CD4-positive, alpha-beta T cell treated with Interleukin-6 at 100 ng/mL for 8 hours (primary cell): ENCODE measurements around the gene HS3ST3A1.
"Not testable (repeated sequence)": the region's sequence is repeated elsewhere in the genome, so short reads cannot be mapped to it uniquely, and the experiment has no call there.

ENCODE experiments used
- DNase-seq: peaks from one replicate; pipeline ENCODE4 v3.0.0-alpha.2; 2020; ENCODE audit warnings: mixed read lengths, low spot score

HS3ST3A1 gene

DNA sequence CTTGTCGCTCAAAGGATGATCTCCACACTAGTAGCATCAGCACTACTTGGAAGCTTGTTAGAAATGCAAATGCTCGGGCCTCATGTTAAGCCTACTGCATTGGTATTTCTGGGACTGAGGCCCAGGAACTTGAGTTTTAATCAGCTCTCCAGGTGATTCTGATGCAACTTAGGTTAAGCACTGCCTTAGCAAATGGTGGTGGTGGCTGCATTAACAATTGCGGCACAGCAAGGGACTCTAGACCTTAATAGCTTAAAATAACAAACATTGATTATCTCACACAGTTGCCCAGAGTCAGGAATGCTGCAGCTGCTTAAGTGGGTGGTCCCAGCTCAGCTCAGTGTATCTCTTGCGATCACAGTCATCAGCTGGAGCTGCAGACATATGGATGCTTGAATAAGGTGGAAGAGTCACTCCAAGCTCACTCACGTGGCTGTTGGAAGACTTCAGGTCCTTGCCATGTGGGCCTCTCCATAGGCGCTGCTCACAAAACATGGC lies 25.8 kb downstream of the HS3ST3A1 start:
- DNase-seq, result no peak

DNA sequence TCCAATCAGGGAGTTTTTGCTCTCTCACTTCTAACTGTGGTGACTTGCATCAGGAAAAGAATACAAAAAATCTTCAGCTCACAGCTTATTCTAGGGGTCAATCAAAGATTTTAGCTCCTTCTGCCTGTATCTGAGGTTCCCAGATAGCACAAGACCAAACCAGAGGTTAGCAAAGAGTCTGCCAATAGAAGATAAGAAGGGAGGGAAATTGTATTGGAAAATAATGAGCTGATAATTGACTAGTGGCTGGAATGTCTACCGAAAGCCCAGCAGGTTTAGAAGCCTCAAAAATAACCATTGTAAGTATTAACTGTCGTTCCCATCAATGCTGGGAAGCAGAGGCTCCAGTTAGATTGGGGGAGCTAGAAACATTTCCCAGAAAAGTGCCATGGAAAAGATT lies 26.3 kb downstream of the HS3ST3A1 start:
- no peak for DNase-seq

DNA sequence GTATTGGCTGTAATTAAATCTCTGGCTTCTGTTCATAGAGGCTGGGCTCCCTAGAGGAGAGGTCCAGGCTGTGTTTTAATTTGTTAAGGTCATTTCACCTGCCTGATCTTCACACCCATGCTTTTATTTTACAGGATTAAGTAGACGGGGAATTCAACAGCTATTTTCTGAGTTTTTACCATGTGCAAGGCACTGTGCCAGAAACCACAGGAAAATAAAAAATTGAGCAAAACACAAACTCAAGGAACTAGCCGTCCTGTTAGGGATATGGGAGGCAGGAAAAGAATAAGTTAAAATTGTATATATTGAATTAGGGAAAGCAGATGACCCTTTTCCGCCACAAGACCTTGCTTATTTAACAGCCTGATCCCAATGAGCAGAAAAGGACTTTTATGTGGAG lies 29.1 kb downstream of the HS3ST3A1 start:
- DNase-seq, result no peak

DNA sequence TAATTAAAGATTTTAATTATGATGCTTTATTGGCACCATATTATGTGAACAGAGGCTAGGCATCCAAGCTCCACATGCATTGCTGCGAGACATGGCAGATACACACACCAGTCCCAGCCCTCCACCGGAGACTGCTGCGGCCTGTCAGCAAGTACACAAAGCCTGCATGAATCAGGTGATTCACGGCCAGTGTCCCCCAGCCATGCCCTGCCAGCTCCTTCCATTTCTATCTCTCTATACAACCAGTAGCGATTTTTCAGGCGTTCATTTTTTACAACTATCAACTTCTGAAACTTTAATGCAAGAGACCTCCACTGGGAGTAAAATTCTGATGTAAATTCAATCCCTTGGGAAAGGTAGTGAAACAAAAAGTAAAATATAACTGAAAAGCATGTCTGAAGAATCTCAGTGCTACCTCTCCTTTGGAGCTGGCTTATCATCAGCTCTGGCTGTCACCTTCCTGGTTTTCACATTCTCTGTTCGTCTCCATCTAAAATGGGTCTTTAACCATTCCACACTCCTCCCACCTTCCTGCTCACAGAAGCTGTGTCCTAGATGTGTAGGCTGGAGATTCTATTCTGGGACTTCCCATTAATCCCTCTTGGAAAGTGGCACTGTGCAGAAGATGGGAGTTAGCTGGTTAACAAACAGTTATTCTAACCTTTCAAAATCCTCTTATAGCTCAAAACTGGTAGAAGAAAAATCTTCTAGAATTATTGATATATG lies 32.2 kb downstream of the HS3ST3A1 start:
- no peak for DNase-seq

DNA sequence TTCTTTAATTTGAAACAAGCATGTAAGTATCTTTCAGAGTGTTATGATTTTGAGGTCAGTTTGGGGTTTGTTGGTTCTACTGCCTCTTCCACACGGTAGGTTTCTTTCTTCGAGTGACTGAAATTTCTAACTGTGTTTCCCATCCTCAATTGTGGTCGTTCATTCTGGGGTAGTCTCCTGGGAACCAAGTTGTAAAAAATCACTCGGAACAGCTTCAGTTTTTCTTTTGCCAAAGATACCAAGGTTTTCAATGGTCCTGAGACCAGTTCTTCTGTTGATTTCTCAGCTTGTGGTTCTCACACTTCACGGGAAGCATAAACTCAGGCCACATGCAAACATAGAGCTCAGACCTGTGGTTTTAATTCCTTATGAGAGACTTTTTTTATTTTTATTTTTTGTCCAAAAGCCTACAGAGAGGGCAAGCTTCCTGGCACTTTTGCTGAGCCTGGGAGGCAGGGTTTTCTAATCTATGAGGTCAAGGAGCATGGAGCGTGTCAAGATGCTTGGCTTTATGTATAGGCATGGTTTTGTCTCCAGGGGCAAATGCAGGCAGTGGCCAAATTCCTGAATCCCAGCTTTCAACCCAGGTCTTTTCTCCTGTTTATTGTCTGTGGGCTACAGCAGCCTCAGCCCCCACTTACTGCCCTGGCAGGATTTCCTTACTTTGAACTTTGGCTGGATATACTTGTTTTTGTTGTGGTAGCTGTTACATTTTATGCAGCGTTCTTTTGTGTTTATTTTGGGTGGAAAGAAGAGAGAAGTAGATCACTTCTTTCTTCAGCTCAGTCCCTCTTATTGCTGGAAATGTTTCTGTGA lies 32.9 kb downstream of the HS3ST3A1 start:
- no peak for DNase-seq

DNA sequence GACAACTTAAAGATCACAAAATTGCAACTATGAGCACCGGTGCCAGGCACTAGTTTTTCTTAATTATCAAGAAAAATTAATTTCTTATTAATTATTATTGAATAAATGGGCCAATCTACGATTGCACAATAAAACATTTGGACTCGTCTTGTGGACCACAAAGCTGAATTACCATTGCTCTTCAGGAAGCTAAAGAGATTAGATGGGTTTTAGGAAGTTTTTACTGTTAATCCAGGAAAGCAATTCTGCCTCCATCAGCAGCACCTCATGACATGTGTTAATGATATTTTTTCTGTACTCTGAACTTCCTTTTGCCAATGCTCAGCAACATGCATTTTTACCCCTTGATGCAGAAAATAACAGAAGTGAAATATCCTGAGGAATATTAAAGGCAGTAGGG lies 37.9 kb downstream of the HS3ST3A1 start:
- no peak for DNase-seq

DNA sequence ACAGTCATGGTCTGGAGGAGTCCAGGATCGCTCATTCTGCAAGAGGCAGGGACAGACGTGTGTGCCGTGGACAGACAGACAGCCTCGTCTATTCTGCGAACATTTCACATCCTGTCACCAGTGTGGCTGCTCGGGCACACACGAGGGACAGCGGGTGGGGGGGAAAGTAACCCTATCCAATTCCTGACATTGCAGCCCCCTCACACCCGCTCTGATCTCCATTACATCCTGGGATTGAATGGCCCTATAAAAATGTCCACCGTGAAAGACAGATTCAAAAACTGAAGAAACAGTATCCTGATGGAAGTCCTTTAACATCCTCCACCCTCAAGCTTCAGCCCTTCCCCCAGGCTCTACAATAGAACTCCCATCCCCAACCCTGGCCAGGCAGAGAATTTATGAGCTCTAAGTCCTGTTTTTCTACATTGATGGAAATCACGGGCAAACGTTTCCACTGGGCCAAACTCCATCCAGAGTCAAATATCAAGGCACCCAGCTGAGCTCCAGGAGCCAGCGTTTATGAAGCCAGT lies 39.4 kb downstream of the HS3ST3A1 start:
- no peak for DNase-seq

DNA sequence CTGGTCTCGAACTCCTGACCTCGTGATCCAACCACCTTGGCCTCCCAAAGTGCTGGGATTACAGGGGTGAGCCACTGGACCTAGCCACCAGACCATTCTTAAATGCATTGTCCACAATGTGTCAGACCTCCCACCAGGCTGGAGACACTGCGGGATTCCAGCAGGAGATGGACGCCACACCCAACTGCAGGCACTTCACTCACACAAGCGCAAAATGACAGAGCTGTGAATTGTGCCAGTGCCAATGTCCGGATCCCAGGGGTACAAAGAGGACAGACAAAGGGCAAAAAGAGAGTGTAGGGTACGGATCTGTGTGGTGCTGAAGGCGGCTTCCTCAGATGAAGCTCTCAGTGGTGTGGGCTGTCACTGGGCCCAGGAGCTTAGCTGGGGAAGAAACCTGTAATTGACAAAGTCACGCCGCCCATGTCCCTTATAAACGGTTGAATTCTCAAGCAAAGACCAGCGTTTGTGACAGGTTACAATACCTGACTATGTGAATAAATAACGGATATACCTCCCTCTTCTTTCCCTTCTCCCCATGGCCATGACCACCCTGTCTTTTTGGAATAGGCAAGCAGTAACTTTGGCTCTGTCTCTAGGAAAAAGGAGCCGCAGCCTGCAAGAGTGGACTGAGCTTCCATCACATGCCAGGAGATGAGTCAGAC lies 40.0 kb downstream of the HS3ST3A1 start:
- DNase-seq, result no peak

DNA sequence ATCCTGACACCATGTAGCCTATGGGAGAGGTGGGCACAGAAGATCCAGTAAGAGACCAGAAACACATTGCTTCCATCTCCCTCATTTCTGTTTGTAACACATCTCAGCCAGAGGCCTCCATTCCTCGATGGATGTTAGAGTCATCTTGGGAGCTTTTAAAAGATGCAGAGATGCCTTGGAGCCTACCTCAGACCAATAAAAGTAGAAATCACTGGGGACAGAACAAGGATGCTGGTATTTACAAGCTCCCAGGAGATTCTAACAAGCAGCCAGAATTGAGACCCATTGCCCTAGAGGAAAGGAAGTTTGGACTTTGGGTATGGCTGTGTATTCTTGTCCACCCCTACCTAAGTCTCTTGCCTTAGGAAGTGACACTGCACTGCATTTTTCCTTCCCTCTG lies 40.8 kb downstream of the HS3ST3A1 start:
- DNase-seq, result no peak

DNA sequence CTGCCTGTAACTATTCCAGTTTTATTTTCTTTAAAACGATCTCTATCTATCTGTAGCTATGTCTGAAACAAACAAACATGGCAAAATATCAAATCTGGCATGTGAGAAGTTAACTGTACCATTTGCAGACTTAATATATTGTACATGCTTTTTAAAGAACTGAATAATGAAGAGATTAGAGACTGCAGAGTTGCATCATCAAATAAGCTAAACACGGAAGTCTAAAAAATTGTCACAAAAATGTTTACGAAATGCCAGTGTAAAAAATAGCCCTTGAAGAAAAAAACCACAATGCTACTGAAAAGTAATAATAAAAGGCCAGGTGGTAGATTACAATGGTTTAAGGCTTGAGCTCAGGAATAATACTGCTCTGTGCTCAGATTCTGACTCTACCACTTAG lies 43.1 kb downstream of the HS3ST3A1 start:
- DNase-seq, result no peak

DNA sequence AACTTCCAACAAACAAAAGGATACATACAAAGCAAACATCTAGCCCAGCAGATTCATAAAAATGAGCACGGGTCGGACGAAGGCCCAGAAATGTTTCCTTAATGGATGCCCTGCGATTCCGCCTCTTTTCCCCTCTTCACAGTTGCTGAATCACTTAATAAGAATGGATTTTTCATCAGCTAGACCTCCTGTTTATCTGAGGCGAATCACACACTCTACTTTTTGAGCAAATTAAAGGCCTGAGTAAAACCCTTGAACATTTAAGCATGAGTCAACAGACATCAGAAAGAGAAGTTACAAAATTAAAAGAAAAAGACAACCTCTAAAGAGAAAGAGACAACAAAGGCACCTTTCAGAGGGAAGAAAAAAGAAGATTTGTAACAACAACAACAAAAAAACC lies 44.7 kb downstream of the HS3ST3A1 start:
- DNase-seq, result no peak

DNA sequence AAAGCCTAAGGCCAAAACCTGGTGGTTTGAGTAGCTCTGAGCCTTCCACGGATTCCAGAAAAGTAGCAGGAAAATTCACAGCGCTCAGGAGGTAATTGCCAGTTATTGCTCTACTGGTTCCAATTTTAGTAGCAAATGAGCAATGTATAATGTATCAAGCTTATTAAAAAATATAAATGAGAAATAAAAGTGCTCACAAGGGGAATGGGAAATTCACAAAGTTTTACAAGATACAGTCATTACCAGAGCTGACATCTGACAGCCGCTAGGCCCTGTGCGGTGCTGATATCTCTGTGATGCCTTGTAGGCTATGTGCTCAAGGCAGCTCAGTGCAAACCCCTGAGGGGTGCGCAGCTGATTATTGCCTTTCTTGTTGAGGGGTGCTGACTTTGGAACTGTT lies 47.5 kb downstream of the HS3ST3A1 start:
- DNase-seq, result no peak

DNA sequence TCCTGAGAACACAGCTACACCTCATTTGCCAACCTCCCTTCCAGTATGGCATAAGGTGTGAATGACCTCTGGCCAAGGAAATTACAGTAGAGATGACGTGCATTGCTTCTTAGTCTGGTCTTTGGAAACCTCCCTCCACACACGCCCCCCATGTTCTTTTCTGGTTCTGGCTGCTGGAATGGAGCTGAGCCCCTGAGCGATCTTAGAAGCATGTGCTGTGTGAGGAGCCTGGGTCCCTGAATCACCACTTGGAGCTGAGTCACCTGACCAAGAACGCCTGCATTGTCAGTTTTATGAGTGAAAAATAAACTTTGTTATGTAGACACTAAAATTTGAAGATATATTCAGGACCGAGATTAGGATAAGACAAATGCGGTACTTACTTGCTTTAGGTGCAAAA lies 51.4 kb downstream of the HS3ST3A1 start:
- no peak for DNase-seq

DNA sequence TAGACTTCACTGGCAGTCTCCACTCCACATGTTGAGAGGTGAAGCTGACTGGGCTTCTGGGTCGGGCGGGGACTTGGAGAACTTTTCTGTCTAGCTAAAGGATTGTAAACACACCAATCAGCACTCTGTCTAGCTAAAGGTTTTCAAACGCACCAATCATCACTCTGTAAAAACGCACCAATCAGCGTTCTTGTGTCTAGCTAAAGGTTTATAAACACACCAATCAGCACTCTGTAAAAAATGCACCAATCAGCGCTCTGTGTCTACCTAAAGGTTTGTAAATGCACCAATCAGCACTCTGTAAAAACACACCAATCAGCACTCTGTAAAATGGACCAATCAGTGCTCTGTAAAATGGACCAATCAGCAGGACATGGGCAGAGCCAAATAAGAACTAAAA lies 53.2 kb downstream of the HS3ST3A1 start:
- DNase-seq, result not testable (repeated sequence)

DNA sequence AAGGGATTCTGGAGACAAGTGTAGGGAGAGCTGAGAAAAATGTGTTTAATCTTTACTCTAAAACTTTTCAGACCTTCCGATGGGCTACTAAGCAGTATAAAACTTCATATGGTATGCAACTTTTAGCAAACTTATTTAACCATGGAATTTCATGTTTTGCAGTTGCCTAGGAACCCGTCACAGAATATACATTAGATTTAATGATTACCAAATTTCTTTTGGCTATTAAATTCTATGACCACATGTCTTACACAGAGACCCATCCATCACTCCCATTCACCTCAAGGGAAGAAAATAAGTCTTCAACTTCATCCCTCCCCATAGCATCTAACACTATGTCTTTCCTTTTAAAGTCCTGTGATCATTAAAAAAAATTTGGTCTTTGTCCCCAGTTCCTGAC lies 54.9 kb downstream of the HS3ST3A1 start:
- no peak for DNase-seq

DNA sequence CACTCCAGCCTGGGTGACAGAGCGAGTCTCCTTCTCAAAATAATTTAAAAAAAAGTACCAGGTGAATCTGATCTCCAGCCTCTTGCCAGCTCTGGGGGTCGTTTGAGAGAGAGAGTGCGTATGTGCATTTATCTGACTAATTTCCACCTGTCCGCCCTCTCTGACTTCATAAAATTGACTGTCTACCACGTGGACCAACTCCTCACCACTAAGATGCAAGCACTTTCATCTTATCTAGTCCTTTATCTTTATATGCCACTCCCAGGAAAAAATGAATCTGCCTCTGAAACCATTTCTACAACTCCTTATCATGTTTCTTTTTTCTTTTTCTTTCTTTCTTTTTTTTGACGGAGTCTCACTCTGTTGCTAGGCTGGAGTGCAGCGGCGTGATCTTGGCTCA lies 55.8 kb downstream of the HS3ST3A1 start:
- DNase-seq, result no peak

DNA sequence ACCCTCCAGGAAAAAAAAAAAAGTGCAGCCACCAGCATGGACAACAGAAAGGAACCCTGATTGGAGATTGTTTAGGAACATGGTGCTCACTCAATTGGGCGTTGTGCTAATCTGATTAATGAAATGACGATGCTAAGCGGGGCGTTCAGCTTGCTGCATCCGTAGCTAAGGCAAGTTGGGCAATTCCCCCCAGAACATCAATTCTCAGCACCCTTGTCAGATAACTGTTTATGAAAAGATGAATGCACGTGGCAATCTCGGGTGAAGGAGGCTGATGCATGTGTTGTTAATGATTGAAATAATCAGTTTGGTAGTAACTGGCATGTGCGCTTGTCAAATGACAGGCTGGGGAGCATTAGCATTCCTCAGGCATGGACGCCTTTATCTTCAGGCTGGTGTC lies 57.0 kb downstream of the HS3ST3A1 start:
- DNase-seq, result no peak

DNA sequence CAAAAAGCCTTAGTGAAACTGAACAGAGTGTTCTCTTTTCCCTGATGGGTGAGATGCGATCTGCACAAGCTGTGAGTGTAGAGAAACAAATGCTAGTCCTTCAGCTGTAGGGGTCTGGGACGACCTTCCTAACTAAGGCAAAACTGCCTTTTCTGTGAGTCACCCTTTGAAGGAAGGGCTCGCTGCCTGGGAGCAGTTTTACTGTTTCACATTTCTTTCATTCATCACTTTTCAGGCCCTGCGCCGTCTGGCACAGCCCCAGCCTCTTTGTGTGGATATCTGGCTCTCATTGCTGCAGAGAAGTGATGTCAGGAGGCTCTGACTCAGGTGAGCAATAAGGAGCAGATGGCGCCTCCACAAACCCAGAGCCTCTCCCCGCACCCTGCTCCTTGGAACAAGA lies 57.4 kb downstream of the HS3ST3A1 start:
- no peak for DNase-seq

DNA sequence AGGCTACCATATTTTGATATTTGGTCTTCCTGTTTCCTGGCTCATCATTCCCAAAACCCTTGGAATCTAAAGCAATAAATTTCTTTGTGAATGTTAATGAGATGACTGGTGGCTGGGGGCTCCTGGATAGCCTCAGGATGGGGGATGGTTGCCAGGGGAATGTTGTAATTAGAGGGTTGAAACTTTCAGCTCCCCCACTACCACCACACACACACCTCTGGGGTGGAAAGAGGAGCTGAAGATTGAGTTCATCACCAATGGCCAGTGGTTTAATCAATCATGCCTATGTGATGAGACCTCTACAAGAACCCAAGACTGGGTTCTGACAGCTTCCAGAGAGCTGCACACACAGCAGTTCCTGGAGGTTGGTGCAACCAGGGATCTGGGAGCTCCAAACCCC lies 59.1 kb downstream of the HS3ST3A1 start:
- DNase-seq, result no peak

DNA sequence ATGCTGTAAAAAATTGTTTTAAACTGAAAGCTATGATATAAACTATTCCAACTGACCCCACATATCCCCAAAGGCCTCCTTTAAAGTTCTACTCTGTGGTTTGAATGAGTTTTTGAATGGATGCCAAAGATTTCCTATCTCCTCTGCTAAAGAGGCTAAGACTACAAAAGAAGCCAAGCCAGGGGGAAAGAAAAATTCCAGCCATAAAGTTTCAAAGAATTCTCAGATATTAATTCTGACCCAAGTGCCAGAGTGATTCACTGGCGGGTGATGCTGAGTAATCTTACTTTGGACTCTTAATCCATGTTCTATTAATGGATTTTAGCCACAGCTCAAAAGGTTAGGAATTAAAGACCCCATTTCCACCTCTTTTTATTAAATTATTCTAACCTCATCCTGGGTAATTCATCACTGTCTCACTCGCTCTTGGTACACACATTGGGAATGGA lies 60.7 kb downstream of the HS3ST3A1 start:
- DNase-seq, result no peak

DNA sequence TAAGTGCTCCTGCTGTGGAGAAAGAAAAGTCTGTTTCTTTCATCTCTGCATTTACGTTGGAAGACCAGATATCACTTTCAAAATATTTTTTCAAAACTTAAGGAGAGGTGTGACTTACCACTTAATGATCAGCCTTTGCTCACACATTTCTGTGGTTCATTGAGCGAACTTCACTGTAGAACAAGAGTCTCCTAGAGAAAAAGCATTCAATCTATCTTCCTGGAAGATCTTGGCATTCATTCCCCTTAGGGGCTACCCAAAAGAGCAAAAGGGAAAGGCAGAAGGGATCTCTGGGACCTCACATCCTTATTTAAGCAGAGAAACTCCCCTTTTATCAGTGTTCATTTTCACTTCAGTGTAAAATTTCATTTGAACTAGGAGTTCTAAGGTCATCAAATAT lies 61.2 kb downstream of the HS3ST3A1 start:
- DNase-seq, result no peak

DNA sequence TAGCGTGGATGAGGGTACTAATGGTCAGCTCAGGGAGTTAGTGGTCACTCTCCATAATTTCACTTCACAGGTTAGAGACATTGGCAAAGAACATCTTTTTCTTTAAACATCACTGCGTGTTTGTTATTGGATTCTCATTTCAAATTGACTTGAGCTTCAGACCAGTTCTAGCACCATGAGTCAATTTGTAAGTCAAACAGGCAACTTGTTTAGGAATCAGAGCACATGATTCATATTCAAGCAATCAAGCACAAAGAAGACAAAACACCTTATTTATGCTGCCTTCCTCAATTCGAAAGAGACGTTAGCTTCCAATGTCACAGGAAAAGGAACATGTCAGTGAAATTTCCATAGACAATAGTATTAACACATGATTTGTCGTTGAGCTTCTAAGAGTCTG lies 62.3 kb downstream of the HS3ST3A1 start:
- DNase-seq, result no peak
